MCF 10A (cell line): ENCODE measurements around the gene ACACA. TPM values are rescaled to one million over a fixed set of nuclear protein-coding genes. Genes with fewer than 3 reads are reported as not detected.

Source experiments
- BruUV-seq: library from RNA; stranded (reverse); fragments of 400-500 nt; replicated peaks from 2 replicates; lab custom pipeline; 2021; lab: Mats Ljungman, UMichigan
- CTCF ChIA-PET: fragments of 300-600 bp; sonication (Branson Sonifier 250); formaldehyde crosslinking; extraction: SDS; loops from one replicate; lab custom pipeline; 2021; ENCODE audit warnings: antibody characterized with exemption, inconsistent platforms; lab: Yijun Ruan, JAX
- POLR2A ChIA-PET: fragments of 300-600, 350-650 bp; sonication (Branson Sonifier 250); formaldehyde crosslinking; extraction: SDS; loops from one replicate; lab custom pipeline; 2020; ENCODE audit warnings: antibody characterized with exemption, inconsistent platforms; lab: Yijun Ruan, JAX
- DNase-seq: peaks from one replicate; pipeline ENCODE4 v3.0.0-alpha.2; 2018; ENCODE audit not compliant: unreplicated experiment
- H3K27ac Mint-ChIP-seq: one replicate; pipeline ENCODE4 v1.8.0; 2022; ENCODE audit warnings: mild to moderate bottlenecking, low read depth, mixed read lengths; ENCODE audit not compliant: unreplicated experiment
- H3K27me3 Mint-ChIP-seq: one replicate; pipeline ENCODE4 v1.8.0; 2022; ENCODE audit warnings: mixed read lengths; ENCODE audit not compliant: insufficient read depth, unreplicated experiment
- H3K36me3 Mint-ChIP-seq: one replicate; pipeline ENCODE4 v1.8.0; 2022; ENCODE audit warnings: mild to moderate bottlenecking, moderate library complexity, mixed read lengths; ENCODE audit not compliant: insufficient read depth, unreplicated experiment
- H3K4me1 Mint-ChIP-seq: one replicate; pipeline ENCODE4 v1.8.0; 2022; ENCODE audit warnings: mixed read lengths; ENCODE audit not compliant: insufficient read depth, unreplicated experiment
- H3K4me3 Mint-ChIP-seq: one replicate; pipeline ENCODE4 v1.8.0; 2022; ENCODE audit warnings: mild to moderate bottlenecking, moderate library complexity, mixed read lengths; ENCODE audit not compliant: unreplicated experiment
- H3K9me3 Mint-ChIP-seq: one replicate; pipeline ENCODE4 v1.8.0; 2022; ENCODE audit warnings: mixed read lengths; ENCODE audit not compliant: unreplicated experiment
- intact Hi-C: fragments of 100-400 bp; cut with micrococcal nuclease; formaldehyde crosslinking; loops from 2 replicates; pipeline ENCODE4 v1.14.1; 2022
- total RNA-seq: library from RNA; stranded (reverse); gene quantifications from 2 replicates; pipeline ENCODE4 v1.2.3, GENCODE V29; 2022
- TF ChIP-seq, protein P1 (sequence below): fragments of 200-600 bp; IDR thresholded peaks from one replicate; pipeline ENCODE4 v1.8.0; 2022; ENCODE audit warnings: antibody characterized with exemption, mild to moderate bottlenecking; ENCODE audit not compliant: unreplicated experiment

ACACA gene
- total RNA-seq, 1 experiment from 2014 or later = 100 TPM

- Mint-ChIP-seq H3K9me3 (no peaks in the 10 kb centered on the region), H3K36me3 (peaks cover 62% of the 10 kb centered on the region), H3K27me3 (no peaks in the 10 kb centered on the region), H3K4me1 (peaks cover 10% of the 10 kb centered on the region), H3K4me3 (no peak overlapping the region), H3K27ac (peak overlapping the region; percentile 88)
- DNase-seq = no peak
- intact Hi-C loops = no loop called here
- TF ChIP-seq, protein P1, sequence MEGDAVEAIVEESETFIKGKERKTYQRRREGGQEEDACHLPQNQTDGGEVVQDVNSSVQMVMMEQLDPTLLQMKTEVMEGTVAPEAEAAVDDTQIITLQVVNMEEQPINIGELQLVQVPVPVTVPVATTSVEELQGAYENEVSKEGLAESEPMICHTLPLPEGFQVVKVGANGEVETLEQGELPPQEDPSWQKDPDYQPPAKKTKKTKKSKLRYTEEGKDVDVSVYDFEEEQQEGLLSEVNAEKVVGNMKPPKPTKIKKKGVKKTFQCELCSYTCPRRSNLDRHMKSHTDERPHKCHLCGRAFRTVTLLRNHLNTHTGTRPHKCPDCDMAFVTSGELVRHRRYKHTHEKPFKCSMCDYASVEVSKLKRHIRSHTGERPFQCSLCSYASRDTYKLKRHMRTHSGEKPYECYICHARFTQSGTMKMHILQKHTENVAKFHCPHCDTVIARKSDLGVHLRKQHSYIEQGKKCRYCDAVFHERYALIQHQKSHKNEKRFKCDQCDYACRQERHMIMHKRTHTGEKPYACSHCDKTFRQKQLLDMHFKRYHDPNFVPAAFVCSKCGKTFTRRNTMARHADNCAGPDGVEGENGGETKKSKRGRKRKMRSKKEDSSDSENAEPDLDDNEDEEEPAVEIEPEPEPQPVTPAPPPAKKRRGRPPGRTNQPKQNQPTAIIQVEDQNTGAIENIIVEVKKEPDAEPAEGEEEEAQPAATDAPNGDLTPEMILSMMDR = no peak
- ChIA-PET POLR2A (interaction anchor here (2.0 to 9.3 kb wide), 5 partner anchors 21 to 68 kb away, joined by 7 to 130 read pairs (median 31); partner anchors contain the start of genes ACACA, DUSP14 and TADA2A), CTCF (interaction anchor here (1.4 kb wide), 1 partner anchor 10 kb away, joined by 5 read pairs; no protein-coding TSS in a partner anchor)
- BruUV-seq = no TSS peak
Measured at GRCh38 chr17:37429039-37429438, 22.4 kb upstream of the ACACA start.

- BruUV-seq = no TSS peak
- Mint-ChIP-seq H3K4me1 (peaks cover 6% of the 10 kb centered on the region), H3K36me3 (peaks cover 63% of the 10 kb centered on the region), H3K27ac (no peak overlapping the region), H3K9me3 (no peaks in the 10 kb centered on the region), H3K4me3 (no peak overlapping the region), H3K27me3 (no peaks in the 10 kb centered on the region)
- TF ChIP-seq, protein P1 = no peak
- ChIA-PET CTCF (interaction anchor here (0.6 kb wide), 1 partner anchor 875 kb away, joined by 3 read pairs; no protein-coding TSS in a partner anchor), POLR2A (interaction anchor here (0.9 kb wide), 1 partner anchor 63 kb away, joined by 6 read pairs; no protein-coding TSS in a partner anchor)
- no peak for DNase-seq
- intact Hi-C loops = no loop called here
Measured at GRCh38 chr17:37425268-37425667, 18.6 kb upstream of the ACACA start.

- ChIA-PET POLR2A (interaction anchor here (0.6 to 2.1 kb wide), 5 partner anchors 9 to 97 kb away, joined by 3 to 4 read pairs (median 4); no protein-coding TSS in a partner anchor), CTCF (interaction anchor here (0.6 to 1.9 kb wide), 3 partner anchors 14 to 61 kb away, joined by 3 to 5 read pairs (median 4); no protein-coding TSS in a partner anchor)
- Mint-ChIP-seq H3K4me1 (no peaks in the 10 kb centered on the region), H3K27ac (no peak overlapping the region), H3K27me3 (no peaks in the 10 kb centered on the region), H3K4me3 (no peak overlapping the region), H3K36me3 (peaks cover 59% of the 10 kb centered on the region), H3K9me3 (no peaks in the 10 kb centered on the region)
- intact Hi-C loops = no loop called here
- no peak for DNase-seq
- TF ChIP-seq, protein P1 = no peak
- no TSS peak for BruUV-seq
Measured at GRCh38 chr17:37422971-37423625, 16.5 kb upstream of the ACACA start.

DNA sequence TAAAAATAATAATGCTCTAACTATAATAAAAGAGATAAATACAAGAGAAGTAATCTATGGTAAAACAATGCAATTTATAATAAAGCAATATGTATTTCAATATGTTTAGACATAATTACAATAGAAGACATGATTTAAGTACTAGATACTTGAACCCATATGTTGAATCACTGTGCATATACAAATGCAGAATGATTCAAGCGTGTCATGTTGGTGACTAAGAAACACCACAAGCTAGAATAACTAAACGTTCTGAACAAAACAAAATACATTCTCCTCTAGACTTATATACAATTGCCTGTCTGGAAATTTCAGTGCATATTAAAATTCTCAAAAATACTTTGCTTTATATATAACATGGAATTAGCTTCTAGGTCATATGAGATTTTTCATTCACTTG, 11.2 kb upstream of the ACACA start:
- BruUV-seq = no TSS peak
- H3K27ac Mint-ChIP-seq = no peak overlapping the region
- peaks cover 49% of the 10 kb centered on the region for H3K36me3 Mint-ChIP-seq
- no peaks in the 10 kb centered on the region for H3K4me1 Mint-ChIP-seq
- POLR2A ChIA-PET = interaction anchor here (0.8 to 3.7 kb wide), 2 partner anchors 10 to 12 kb away, joined by 3 to 13 read pairs; partner anchors contain the start of genes ACACA and TADA2A
- TF ChIP-seq, protein P1 = no peak
- intact Hi-C loops = no loop called here
- H3K9me3 Mint-ChIP-seq = no peaks in the 10 kb centered on the region
- H3K27me3 Mint-ChIP-seq = no peaks in the 10 kb centered on the region
- CTCF ChIA-PET = interaction anchor here (0.6 kb wide), 1 partner anchor 118 kb away, joined by 4 read pairs; no protein-coding TSS in a partner anchor
- no peak overlapping the region for H3K4me3 Mint-ChIP-seq
- no peak for DNase-seq
